Inflammatory macrophage (primary cell): ENCODE results near the gene MAN1A2.
"Not testable (repeated sequence)": the region's sequence is repeated elsewhere in the genome, so short reads cannot be mapped to it uniquely, and the experiment has no call there.

Experiments used
- DNase-seq, 2 donors: peaks; one replicate each; pipeline ENCODE4 v3.0.0-alpha.2; 2020 to 2022

MAN1A2 gene

GRCh38 chr1:117501281-117501680 lies 134.0 kb downstream of the MAN1A2 start:
- no peak for DNase-seq

DNA sequence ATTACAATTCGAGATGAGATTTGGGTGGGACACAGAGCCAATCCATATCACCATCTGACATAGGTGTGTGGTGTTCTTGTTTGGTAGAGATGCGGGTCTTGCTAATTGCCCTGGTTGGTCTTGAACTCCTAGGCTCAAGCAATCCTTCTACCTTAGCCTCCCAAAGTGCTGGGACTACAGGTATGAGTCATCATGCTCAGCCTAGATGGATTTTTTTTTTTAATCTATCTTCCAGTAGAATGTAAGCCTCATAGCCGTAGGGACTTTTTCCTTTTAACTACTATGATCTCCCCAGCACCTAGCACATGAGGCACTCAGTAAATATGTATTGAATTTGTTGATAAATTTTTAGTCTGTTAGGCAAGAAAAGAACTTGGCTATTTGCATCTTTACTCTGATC lies 144.0 kb downstream of the MAN1A2 start:
- no peak for DNase-seq

DNA sequence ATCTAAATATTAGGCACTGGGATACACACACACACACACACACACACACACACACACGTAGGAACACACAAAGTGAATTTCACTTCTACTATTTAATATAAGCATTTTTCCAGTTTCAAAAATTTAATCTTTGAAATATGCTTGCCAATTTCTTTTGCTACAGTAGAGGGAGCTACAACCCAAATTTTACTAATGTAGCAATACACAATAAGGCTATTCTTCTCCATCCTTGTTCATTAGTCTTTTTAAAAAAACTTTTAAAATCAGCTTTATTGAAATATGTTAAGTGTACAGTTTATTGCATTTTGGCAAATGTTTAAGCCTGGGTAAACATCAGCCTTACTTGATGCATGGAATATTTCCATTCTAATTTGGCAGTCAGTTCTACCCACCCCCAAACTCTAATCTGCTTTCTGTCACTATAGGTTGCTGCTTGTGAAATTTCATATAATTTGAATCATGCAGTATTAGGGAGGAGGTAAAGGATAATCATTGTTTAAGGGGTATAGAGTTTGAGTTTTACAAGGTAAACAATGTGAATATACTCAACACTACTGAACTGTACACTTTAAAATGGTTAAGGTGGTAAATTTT lies 145.6 kb downstream of the MAN1A2 start:
- peak; percentile 5 to 43 for DNase-seq

- DNase-seq = no peak
Measured at GRCh38 chr1:117523111-117523510, 155.9 kb downstream of the MAN1A2 start.

- DNase-seq = no peak
Measured at GRCh38 chr1:117527074-117527473, 159.8 kb downstream of the MAN1A2 start.

GRCh38 chr1:117527566-117528102 lies 160.4 kb downstream of the MAN1A2 start:
- DNase-seq = no peak

DNA sequence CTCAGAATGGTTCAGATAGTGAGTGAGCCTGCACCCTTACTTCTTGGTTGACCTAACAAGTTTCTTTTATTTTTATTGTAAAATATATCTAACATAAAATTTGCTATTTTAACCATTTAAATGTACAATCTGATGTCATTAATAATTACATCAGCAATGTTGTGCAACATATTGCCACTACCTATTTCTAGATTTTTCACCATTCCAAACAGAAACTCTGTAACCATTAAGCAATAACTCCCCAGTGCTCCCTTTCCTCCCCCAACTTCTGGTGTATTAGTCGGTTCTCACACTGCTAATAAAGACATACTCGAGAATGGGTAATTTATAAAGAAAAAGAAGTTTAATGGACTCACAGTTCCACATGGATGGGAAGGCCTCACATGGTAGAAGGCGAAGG lies 162.4 kb downstream of the MAN1A2 start:
- no peak for DNase-seq

- DNase-seq = no peak
Measured at GRCh38 chr1:117531222-117531621, 164.0 kb downstream of the MAN1A2 start.

DNA sequence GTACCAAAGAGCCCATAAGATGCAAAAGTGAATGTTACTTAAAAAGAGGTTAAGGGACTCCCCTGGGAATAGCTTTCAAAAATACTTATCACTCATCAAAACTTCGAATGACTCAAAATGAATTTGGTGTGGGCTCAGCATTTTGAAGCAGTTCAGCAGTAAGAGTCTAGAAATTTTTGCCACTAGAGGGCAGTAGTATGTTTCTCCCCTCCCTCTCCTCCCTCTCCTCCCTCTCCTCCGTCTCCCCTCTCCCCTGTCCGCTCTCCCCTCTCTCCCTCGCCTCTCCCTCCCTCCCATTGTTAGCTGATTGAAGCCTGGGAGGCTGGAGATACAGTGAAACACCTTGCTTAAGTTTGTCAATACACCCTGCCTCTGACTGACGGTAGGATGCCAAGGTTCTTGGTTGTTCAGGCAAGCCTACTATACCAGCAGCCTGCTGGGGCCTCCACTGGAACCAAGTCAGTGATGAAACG lies 167.8 kb downstream of the MAN1A2 start:
- DNase-seq = peak; percentile 33 to 44

- DNase-seq = no peak
Measured at GRCh38 chr1:117535821-117536220, 168.6 kb downstream of the MAN1A2 start.

DNA sequence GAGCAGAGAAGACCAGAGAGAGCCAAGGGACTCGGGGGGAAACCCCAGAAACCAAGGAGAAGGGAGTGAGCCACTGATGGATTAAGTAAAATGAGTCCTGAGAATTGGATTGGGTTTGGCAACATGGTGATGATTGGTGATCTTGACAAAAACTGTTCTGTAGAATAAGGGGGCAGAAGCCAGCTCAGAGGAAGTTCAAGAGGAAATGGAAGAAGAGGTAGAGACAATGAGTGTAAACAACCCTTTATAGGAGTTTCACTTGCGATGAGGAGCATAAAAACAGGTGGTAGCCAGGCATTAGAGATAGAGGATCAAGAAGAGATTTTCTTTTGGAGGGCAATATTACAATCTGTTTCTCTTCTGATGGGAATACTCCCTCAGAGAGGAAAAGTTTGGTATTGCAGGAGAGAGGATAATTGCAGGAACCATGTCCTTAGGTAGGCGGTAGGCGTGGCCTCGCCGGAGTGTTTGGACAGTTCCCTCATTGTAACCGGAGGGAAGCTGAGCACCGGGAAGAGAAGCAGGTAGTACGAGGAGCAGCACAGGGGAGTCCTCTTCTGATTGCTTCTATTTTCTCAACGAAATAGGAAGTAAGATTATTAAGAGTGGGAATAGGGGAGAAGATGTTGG lies 170.2 kb downstream of the MAN1A2 start:
- peak in 1 of 2 donors; percentile 9 for DNase-seq

GRCh38 chr1:117540532-117540931 lies 173.3 kb downstream of the MAN1A2 start:
- DNase-seq = no peak

DNA sequence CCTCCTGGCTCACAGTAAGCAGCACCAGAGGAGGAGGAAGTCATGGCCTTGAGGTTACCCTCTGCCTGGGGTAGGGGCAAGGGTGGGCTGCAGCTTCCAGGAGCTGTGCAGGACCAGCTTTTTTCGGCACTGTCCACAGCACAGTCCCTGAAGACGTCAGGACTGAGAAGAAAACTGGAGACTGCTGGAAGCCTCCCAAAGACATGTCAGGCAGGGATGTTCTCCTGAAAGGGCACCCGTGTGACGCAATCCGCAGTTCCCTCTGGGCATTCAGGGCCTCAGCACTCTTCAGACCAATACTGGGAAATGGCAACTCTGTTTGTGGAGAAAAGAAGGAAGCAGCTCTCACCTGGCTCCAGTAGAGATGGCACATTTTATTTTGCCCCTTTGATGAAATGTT lies 173.8 kb downstream of the MAN1A2 start:
- DNase-seq = no peak

GRCh38 chr1:117541585-117541984 lies 174.3 kb downstream of the MAN1A2 start:
- no peak for DNase-seq

GRCh38 chr1:117544509-117545109 lies 177.4 kb downstream of the MAN1A2 start:
- no peak for DNase-seq

DNA sequence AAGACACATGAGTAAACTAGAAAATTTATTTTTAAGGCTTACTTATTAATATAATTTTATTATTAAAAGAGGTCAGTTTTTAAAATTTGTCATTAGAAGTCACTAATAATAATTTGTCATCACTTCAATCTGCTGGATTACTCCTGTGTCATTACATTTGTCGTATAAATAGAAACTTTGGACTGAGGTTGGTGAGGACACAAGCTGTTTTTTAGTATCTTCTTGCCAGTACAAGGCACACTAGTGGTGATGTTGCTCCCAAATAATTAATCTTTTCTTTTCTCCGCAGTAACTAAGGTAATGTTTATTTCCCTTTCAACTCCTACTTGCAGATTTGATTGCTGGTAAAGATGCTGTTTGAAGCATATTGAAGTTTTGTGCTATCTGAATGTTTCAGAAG lies 179.2 kb downstream of the MAN1A2 start:
- no peak for DNase-seq

DNA sequence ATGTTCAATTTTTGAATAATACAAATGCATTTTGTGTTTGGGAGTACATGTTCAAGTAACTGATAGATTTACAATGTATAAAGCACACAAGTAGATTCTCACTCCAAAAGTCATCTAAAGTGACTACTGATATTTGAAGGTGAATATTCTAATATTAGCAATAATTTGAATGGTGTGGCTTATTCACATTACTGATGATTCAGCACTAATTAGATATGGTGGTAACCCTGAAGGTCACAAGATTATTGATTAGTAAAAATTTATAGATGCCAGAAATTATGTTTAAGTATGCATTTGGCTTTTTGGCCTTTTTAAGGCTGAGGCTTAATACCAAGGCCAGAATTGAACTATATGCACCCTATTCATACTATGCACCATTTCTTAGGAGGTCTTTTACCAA lies 186.2 kb downstream of the MAN1A2 start:
- DNase-seq = no peak

GRCh38 chr1:117555806-117556205 lies 188.6 kb downstream of the MAN1A2 start:
- DNase-seq = no peak

GRCh38 chr1:117556341-117556740 lies 189.1 kb downstream of the MAN1A2 start:
- DNase-seq = no peak

- no peak for DNase-seq
Measured at GRCh38 chr1:117556976-117557375, 189.7 kb downstream of the MAN1A2 start.

GRCh38 chr1:117558451-117558850 lies 191.2 kb downstream of the MAN1A2 start:
- DNase-seq = not testable (repeated sequence)

- no peak for DNase-seq
Measured at GRCh38 chr1:117559139-117559538, 191.9 kb downstream of the MAN1A2 start.

DNA sequence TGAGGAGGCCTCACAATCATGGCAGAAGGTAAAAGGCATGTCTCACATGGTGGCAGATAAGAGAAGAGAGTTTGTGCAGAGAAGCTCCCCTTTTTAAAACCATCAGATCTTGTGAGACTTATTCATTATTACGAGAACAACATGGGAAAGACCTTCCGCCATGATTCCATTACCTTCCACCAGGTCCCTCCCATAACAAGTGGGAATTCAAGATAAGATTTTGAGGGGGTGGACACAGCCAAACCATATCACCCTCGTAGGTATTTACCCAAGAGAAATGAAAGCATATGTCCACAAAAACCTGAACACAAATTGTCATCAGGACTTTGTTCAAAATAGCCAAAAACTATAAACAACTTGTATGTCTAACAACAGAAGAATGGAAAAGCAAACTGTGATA lies 192.7 kb downstream of the MAN1A2 start:
- DNase-seq = no peak

DNA sequence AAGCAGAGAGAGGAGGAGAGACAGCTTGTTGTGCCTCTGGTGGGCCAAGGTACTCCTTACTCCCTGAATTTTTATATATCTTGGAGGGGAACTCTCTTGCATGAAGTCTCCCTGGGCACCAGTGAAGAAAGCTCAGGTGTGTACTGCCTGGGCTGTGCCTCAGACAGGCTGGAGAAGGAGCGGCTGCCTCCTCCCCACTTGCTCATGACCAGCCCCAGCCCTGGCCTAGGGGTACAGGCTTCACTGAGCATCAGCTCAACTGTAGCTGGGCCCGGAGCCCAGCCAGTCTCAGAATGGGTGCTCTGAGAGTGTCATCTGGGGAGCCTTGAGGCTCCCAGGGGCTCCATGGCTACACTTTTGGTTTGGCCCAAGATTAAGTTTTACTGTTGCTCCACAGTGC lies 193.8 kb downstream of the MAN1A2 start:
- no peak for DNase-seq
